Activated T-cell treated with anti-CD3 and anti-CD28 coated beads for 4 hours (primary cell): ENCODE results near the gene CCDC181.
A peak's percentile ranks its signal among the peaks of the same experiment; 100 is the strongest.

Experiments
- DNase-seq: peaks from one replicate; pipeline ENCODE4 v3.0.0-alpha.2; 2020

The CCDC181 gene

DNA sequence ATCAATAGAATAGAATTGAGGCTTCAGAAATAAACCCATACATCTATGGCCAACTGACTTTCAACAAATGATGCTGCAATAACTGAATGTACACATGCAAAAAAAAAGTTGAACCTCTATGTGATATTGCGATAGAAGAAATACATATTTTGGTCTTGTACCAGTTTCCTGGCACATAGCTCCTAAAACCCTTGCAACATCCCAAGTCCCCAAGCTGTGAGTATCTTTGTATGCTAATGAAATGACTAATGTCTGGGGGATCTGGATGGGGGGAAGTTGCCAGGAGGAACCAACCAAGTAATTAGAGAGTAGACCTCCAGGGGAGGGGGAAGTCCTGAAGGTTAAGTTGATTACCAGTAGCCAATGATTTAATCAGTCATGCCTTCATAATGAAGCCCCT, 34.9 kb downstream of the CCDC181 start:
- no peak for DNase-seq

DNA sequence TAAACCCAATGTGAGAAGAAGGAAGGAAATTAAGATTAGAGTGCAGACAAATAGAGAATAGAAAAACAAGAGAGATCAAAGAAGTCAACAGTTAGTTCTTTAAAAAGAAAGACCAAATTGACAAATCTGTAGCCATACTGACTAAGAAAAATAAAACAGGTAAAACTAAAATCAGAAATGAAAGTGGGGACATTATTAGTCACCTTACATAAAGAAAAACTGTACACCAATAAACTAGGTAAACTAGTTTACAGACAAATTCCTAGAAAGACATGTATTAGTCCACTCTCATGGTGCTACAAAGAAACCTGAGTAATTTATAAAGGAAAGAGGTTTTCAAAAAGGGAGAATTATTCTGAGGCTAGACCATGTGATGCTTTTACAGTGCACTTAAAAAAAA, 37.0 kb downstream of the CCDC181 start:
- no peak for DNase-seq

DNA sequence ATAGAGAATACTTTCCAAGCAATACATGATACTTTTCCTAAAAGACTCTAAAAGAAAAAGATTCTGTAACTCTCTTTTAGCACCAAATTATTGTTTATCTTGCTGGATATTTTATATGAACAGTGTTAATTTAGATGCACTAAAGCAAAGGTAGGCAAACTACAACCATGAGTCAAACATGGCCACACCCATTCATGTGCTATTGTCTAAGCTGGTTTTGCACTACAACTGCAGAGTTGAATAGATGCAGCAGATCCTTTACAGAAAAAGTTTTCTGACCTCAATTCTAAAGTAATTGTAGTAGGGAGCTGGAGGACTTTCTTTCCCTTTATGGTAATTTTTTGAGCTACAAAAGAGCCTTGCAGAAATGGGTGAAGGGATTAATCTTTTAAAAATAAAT, 39.9 kb downstream of the CCDC181 start:
- DNase-seq = no peak

DNA sequence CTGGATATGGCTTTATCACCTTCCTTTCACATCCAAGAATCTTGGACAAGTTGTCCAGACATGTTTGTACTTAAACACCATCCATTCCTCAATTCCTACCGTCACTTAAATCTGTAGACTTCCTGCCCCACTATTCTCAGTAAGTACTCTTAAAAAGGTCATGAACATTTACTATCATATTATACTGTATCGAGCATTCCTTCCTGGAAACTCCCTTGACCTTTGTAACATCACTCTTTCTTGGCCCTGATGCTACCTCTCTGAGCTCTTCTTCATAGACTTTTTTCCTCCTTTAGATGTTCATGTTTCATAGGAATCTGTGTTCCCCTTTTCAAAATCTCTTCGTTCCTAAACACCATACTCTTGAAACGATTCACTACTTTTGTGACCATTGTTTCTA, 43.8 kb downstream of the CCDC181 start:
- DNase-seq = no peak

DNA sequence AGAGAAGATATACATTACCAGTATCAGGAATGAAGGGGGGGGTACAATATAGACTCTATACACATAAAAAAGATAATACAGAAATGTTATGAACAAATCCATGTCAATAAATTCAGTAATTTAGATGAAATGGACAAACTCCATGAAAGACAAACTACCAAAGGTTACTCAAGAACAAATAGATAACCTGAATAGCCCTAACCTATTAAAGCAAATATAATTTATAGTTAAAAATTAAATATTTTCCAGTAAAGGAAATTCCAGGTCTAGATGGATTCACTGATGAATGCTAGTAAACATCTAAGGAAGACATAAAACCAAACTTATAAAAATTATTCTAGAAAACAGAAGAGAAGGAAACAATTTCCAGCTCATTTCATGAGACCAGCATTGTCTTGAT, 46.1 kb downstream of the CCDC181 start:
- DNase-seq = no peak

DNA sequence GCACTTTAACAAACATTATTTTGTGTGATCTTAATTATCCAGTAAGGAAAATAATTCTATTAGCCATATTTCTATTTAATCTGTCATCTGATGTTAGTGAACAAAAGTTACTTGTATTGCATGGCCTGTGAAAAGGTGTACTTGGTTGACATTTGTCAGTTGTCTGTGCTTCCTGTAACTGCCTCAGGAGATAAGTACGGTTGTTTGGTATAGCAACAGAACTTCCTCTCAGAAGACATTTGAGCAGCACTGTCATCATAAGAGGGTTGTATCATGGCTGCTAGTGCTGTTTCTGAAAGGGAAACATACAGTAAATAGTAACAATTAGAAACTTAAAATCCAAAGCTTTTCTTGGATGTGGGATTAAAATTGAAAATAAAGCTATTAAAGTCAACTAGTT, 55.9 kb downstream of the CCDC181 start:
- no peak for DNase-seq

DNA sequence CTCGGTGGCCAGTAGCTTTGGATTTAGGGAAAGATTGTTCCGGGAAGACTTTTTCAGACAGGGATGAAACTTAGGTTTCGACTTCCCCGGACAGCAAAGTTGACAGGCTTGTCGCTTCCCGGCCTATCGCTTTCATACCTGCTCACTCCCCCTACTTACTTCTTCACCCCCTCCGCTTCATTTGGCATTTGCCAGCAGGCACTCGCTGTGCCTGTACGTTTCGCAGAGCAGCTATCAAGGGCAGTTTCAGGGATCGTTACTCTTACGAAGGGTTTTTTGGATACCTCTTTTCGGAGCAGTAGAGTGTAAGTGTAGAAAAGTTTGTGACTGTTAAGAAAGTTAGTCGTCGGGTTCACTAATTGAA, 58.9 kb downstream of the CCDC181 start:
- DNase-seq = peak; percentile 10

DNA sequence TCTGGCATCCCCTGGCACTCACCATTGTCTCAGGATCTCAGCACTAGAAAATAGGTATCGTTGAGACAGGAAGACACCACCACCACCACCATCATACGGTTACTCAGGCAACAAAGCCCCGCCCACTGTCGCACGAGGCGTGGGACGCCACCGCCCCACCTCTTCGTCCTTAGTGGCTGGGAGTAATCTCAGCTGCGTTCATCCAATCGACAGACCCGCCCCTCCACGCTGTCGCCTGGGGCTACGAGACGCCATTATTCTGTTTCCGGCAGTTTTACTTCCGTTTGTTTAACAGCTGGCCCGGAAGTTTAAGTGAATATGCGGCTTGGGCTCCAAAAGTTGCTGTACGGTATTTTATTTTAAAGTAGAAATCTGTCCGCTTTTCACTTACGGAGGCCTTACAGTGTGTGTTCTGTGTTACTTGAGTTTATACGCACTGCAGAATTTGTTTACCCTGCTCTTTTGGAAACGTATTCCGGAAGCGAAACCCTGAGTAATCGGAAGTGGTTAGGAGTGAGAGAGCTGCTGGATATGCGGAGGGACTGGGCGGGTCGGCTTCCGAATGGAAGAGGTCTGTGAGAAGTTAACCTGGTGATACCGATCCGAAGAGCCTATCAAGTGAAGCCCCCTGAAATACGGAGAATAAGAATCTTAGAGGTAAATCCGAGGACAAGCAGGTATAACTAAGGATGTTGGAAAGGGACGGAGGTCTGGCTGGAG, 59.4 kb downstream of the CCDC181 start, which contains the start of the genes BLZF1 and NME7:
TSS of gene BLZF1 (plus strand) at position 510 of the 720 bp plus-strand sequence. CDS start 1,328 bp downstream, outside the sequence.
TSS of gene NME7 (minus strand) at position 112 of the 720 bp plus-strand sequence. CDS start at position 25, 87 bp downstream.
- DNase-seq = peak; percentile 98

DNA sequence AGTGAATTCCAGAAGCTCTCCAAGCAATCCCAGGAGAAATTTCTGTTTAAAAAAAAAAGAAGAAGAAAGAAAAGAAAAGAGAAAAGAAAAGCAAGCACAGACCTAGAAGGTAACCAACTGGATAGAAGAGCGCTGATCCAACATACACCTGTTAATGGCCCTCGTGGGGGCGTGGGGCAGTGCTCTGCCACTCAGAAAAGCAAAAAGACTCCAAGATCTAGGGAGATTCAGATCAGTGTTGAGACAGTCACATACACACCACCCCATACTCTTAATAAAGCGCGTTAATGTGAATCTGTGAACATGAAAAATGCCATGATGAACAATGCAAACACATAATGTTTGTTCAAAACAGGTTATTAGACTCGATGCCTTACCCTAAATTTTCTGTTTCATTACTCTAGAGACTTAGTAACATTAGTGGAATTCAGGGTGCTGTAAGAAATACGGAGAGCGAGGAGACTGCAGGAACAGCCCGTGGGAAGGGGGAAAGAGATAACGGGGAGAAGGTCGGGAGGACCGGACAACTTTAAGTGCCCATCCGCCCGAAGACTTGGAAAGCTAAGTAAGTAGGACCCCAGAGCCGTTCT, 60.1 kb downstream of the CCDC181 start:
- DNase-seq = no peak

DNA sequence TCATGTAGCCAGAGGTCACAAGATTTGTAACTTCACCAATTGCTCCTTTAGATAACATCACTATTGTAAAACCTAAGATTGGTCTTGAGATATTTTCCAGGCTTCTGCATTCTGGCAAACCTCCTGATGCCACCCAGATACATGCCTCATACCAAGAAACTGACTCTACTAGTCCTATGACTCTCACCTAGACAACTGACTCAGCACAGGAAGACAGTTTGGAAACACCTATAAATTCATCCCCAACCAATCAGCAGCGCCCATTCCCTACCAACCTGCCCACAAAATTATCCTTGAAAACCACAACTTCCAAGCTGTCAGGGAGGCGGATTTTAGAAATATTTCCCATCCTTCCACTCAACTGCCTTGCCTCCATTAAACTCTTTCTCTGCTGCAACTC, 62.3 kb downstream of the CCDC181 start:
- no peak for DNase-seq

DNA sequence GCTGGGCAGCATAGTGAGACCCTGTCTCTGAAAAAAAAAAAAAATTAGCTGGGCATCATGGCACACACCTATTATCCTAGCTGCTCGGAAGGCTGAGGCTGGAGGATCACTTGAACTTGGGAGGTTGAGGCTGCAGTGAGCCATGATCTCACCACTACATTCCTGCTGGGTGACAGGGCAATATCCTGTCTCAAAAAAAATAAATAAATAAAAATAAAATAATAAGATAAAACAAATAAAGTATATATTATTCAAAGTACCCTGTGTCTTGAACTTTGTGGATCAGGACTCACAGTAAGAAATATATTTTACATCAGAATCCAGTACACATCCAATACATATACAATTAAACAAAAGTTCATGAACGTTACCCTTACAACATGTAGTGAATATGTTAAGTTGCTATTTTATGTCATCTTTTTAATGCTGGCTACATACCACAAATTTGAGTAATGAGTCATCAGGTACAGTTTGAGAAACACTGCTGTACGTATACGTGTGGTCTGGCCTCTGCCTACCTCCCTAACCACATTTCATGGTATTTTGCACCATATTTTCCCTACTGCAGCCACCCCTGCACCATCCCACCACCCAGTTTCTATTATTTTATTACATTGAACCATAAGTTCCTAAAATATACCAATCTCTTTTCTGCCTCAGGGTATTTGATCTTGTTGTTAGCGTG, 64.1 kb downstream of the CCDC181 start:
- DNase-seq = no peak

DNA sequence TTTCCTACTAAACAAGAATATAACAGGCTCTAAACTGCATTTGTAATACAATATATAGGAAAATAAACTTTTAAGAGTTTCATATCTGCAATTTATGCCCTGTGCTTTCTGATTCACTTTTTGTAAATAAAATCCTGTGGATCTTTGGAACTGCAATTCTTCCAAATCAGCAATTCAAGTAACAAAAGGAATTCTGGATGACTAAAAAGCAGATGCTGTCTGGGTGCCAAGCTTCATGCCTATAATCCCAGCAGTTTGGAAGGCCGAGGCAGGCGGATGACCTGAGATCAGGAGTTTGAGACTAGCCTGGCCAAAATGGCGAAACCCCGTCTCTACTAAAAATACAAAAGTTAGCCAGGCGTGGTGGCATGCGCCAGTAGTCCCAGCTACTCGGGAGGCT, 66.0 kb downstream of the CCDC181 start:
- DNase-seq = no peak

DNA sequence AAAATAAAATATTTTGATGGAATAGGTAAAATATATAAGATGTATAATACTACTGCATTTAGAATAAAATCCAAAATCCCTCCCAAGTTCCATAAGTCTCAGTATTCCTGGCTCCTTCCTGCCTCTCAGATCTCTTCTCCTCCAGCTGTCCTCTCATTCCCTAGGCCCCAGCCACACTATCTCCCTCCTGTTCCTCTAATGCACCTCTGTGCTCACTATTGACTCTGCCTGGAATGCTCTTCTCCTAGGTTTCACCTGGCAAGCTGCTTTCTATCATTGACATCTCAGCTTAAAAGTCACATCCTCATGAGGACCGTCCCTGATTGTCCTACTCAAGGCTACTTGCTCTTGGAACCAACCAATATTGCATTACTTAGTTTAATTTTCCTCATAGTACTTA, 66.9 kb downstream of the CCDC181 start:
- DNase-seq = no peak

DNA sequence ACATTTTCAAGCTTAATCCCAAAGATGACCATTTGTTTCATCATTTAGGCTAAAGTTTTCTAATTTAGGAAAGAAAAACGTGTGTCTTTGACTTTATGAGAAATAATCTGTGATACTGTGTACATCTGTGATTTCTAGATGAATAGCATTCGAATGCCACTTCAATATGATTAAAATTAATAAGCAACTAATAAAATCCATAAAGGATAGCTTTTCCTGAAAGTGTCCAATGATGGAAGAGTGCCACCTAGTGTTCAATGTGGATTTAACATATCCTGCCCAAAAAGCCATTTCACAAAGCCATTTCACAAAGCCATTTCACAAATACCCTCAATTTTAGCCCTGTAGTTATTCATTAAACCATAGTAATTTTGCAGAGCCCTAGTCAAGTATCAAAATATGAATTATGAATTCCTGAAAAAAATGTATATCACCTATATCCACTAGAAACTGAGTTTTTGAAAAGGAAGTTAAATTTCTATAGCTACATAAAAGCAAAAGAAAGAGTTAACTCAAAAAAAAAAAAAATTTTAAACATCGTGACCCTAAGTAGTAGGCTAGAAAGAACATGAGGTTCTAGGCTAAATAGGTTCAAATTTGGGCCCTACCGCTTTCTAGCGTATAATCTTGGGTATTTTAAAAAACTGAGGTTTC, 78.8 kb downstream of the CCDC181 start:
- DNase-seq = peak; percentile 16

DNA sequence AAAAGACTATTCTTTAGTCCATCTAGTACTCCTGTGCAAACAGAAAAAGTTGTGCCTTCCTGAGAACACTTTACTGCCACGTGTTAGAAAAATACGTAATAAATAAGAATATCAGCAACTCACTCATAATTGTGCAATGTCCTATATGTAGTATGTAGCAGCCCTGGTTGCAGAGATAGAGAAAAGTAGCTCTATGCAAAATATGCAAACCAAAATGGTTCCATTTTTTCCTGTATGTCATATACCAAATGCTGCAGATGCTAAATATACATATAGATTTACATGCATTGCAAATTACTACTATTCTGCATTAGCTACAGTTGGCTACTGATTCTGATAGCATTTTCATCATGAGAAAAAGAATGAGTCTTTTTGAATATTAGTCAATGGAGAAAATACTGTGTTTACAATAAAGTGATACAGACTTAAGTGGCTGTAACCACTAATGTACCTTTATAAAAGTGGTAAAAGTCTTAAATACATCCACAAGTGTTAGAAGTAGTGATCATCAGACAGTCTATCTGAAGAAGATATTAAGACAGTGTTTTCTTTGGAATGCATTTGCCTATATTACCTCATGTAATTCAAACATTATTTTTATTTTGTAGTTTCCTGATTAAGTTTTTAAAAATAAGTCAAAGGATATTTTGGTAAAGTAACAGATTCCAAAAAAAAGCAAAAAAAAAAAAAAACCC, 79.4 kb downstream of the CCDC181 start:
- no peak for DNase-seq

DNA sequence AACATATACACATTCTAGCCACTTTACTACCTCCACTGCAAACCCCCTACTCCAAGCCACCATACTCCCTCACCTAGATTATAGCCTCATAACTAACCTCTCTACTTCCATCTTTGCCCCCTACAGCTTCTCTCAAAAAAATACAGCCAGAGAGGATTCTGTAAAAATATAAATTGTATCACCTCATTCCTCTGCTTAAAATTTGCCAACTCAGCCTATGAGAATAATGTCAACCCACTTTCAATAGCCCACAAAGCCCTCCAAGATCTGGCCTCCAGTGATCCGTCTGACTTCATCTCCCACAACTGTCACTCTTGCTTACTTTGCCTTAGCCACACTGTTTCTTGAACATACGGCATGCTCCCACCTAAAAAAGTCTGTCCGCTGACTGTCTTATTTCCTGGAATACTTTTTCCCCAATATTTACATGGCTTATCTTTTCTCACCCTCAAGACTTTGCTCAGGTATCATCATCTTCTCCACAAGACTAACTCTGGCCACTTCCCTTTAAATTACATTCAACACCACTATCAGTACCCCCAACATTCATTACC, 81.2 kb downstream of the CCDC181 start:
- DNase-seq = no peak

DNA sequence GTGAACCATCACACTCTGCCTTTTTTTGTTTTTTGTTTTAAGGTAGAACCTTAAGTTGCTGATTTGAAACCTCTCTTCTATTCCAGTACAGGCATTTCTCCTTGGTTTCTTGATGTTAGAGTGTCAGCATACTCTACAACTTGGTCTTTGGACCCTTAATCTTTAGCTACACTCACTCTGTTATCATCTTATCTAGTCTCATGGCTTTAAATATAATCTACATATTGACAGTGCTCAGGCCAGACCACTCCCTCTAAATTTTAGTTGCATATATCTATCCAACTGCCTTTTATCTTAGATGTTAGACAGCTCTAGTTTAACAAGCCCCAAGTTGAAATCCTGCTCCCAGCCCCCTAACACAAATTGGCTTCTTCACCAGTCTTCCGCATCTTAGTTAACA, 81.8 kb downstream of the CCDC181 start:
- DNase-seq = no peak
